BJ (cell line): ENCODE results near the gene PPRC1. TPM values are rescaled to one million over a fixed set of nuclear protein-coding genes. Genes with fewer than 3 reads are reported as not detected.
A peak's percentile ranks its signal among the peaks of the same experiment; 100 is the strongest.

Experiments
- CTCF ChIA-PET: fragments of 350-600 bp; formaldehyde crosslinking; extraction: SDS; loops from one replicate; lab custom pipeline; 2021; ENCODE audit warnings: antibody characterized with exemption, inconsistent platforms; lab: Yijun Ruan, JAX
- POLR2A ChIA-PET: fragments of 300-600 bp; sonication (Branson Sonifier 250); formaldehyde crosslinking; extraction: SDS; loops from one replicate; lab custom pipeline; 2021; ENCODE audit warnings: antibody characterized with exemption; lab: Charles Lee
- DNase-seq: peaks from one replicate; pipeline ENCODE4 v3.0.0-alpha.2; 2011; ENCODE audit warnings: low read depth
- H3K27me3 ChIP-seq: 2 replicates; pipeline ENCODE4 v1.6.0; 2011; ENCODE audit warnings: low read length; ENCODE audit not compliant: control insufficient read depth, insufficient read depth
- H3K36me3 ChIP-seq: 2 replicates; pipeline ENCODE4 v1.5.1; 2011; ENCODE audit warnings: low read length; ENCODE audit not compliant: control insufficient read depth, insufficient read depth
- H3K4me3 ChIP-seq: 2 replicates; pipeline ENCODE4 v1.5.1; 2011; ENCODE audit warnings: low read depth, mild to moderate bottlenecking, control low read depth, low read length
- polyA minus RNA-seq: library from RNA; depleted of rRNA, polyadenylated mRNA; stranded (reverse); fragments of >200 nt; gene quantifications from 2 replicates; pipeline ENCODE4 v1.2.3, GENCODE V29; 2011; rRNA and poly(A)+ RNA removed
- polyA plus RNA-seq: library from polyadenylated mRNA; depleted of rRNA; stranded (reverse); fragments of >200 nt; gene quantifications from 2 replicates; pipeline ENCODE4 v1.2.3, GENCODE V29; 2011; rRNA removed
- TF ChIP-seq, protein P1 (sequence below): IDR thresholded peaks from 2 replicates; pipeline ENCODE4 v1.5.1; 2011; ENCODE audit warnings: low read depth, mild to moderate bottlenecking, control low read depth, inconsistent platforms, low read length, moderate library complexity; ENCODE audit not compliant: insufficient read depth

Gene PPRC1, protein sequence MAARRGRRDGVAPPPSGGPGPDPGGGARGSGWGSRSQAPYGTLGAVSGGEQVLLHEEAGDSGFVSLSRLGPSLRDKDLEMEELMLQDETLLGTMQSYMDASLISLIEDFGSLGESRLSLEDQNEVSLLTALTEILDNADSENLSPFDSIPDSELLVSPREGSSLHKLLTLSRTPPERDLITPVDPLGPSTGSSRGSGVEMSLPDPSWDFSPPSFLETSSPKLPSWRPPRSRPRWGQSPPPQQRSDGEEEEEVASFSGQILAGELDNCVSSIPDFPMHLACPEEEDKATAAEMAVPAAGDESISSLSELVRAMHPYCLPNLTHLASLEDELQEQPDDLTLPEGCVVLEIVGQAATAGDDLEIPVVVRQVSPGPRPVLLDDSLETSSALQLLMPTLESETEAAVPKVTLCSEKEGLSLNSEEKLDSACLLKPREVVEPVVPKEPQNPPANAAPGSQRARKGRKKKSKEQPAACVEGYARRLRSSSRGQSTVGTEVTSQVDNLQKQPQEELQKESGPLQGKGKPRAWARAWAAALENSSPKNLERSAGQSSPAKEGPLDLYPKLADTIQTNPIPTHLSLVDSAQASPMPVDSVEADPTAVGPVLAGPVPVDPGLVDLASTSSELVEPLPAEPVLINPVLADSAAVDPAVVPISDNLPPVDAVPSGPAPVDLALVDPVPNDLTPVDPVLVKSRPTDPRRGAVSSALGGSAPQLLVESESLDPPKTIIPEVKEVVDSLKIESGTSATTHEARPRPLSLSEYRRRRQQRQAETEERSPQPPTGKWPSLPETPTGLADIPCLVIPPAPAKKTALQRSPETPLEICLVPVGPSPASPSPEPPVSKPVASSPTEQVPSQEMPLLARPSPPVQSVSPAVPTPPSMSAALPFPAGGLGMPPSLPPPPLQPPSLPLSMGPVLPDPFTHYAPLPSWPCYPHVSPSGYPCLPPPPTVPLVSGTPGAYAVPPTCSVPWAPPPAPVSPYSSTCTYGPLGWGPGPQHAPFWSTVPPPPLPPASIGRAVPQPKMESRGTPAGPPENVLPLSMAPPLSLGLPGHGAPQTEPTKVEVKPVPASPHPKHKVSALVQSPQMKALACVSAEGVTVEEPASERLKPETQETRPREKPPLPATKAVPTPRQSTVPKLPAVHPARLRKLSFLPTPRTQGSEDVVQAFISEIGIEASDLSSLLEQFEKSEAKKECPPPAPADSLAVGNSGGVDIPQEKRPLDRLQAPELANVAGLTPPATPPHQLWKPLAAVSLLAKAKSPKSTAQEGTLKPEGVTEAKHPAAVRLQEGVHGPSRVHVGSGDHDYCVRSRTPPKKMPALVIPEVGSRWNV (N-terminal part only)
- 11.0 and 17.3 TPM in 2 replicates for polyA plus RNA-seq
- 25.6 and 28.5 TPM in 2 replicates for polyA minus RNA-seq

DNA sequence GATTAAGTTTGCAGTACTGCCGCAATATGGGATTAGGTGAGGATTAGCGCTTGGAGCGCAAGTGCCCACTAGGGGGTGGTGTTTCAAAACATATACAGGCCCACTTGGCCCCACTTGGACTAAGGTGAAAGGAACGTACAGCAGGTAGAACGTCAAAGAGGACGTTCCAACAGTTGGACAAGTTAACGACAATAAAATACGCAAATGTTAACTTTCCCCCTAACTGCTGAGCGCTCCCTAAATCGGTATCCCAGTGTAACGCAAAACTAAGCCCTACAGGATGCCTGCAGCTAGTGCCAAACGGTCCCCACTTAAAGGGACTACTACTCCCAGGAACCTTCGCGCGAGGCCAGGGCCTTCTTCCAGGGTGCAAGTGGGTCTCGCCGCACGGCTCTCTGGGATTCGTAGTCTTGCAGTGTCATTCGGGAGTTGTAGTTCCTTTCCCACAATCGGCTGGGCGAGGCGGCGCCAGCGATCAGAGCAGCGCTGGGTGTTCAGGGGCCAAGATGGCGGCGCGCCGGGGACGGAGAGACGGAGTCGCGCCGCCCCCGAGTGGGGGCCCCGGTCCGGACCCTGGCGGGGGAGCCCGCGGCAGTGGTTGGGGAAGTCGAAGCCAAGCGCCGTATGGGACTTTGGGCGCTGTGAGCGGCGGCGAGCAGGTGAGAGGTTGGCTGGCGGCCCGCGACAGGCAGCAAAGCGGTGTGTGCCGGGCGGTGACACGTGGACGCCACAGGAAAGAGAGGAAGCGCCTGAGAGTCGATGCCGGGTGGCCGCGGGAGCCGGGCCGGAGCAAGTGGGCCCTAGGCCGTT is at the start of gene PPRC1:
PPRC1 (plus strand) TSS at position 478 of the 810 bp plus-strand sequence; CDS start at position 507, 29 bp downstream.
- Histone ChIP-seq H3K27me3 (no peaks in the 10 kb centered on the region), H3K36me3 (peaks cover 2% of the 10 kb centered on the region), H3K4me3 (peak within 1 kb of the TSS; percentile 96)
- DNase-seq: peak; percentile 97
- TF ChIP-seq, protein P1, sequence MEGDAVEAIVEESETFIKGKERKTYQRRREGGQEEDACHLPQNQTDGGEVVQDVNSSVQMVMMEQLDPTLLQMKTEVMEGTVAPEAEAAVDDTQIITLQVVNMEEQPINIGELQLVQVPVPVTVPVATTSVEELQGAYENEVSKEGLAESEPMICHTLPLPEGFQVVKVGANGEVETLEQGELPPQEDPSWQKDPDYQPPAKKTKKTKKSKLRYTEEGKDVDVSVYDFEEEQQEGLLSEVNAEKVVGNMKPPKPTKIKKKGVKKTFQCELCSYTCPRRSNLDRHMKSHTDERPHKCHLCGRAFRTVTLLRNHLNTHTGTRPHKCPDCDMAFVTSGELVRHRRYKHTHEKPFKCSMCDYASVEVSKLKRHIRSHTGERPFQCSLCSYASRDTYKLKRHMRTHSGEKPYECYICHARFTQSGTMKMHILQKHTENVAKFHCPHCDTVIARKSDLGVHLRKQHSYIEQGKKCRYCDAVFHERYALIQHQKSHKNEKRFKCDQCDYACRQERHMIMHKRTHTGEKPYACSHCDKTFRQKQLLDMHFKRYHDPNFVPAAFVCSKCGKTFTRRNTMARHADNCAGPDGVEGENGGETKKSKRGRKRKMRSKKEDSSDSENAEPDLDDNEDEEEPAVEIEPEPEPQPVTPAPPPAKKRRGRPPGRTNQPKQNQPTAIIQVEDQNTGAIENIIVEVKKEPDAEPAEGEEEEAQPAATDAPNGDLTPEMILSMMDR: peak; percentile 92
- ChIA-PET POLR2A (no interaction called here), CTCF (interaction anchor here (0.6 to 2.5 kb wide), 11 partner anchors 8 to 1226 kb away, joined by 3 to 19 read pairs (median 3); partner anchors contain the start of gene NOLC1)

DNA sequence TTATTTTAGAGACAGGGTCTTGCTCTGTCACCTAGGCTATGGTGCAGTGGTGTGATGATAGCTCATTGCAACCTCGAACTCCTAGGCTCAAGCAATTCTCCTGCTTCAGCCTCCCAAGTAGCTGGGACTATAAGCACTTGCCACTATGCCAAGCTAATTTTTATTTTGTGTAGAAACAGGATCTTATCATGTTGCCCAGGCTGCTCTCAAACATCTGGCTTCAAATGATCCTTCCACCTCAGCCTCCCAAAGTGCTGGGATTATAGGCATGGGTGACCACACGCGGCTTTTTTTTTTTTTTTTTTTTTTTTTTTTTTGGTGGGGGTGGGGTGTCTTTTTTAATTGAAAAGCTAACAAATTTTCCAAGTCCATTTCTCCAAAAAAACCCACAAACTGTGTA is 49.3 kb upstream of the PPRC1 start:
- TF ChIP-seq, protein P1: no peak
- ChIA-PET CTCF (interaction anchor here (1.0 to 4.0 kb wide), 5 partner anchors 11 to 242 kb away, joined by 3 to 24 read pairs (median 4); no protein-coding TSS in a partner anchor), POLR2A (no interaction called here)
- no peak for DNase-seq
- Histone ChIP-seq H3K4me3 (no peak overlapping the region), H3K27me3 (no peaks in the 10 kb centered on the region), H3K36me3 (0 out of 2 replicates have a peak, but pooled peaks cover 1% of the 10 kb centered on the region)

DNA sequence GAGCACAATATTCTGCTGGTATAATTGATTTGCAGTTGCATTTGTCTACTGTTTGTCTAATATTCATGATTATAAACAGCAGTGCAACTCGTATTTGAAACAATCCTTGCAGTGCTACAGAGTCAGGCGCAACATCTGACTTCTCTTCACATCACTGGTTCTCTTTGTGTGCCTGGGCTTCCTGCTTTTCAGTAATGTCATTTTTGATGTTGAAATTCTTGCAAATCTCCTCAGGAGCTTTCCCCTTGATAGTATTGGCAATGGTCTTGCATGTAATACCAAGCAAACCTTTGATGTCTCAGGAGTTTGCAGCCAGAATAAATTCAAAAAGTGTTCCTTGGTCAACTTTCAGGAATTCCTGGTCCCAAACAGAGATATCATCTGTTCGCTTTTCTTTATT is 47.5 kb upstream of the PPRC1 start:
- ChIA-PET CTCF (interaction anchor here (4.0 kb wide), 1 partner anchor 12 kb away, joined by 24 read pairs; no protein-coding TSS in a partner anchor), POLR2A (no interaction called here)
- no peaks in the 10 kb centered on the region for H3K27me3 ChIP-seq
- no peak overlapping the region for H3K4me3 ChIP-seq
- TF ChIP-seq, protein P1: no peak
- H3K36me3 ChIP-seq: 0 out of 2 replicates have a peak, but pooled peaks cover 1% of the 10 kb centered on the region
- no peak for DNase-seq

DNA sequence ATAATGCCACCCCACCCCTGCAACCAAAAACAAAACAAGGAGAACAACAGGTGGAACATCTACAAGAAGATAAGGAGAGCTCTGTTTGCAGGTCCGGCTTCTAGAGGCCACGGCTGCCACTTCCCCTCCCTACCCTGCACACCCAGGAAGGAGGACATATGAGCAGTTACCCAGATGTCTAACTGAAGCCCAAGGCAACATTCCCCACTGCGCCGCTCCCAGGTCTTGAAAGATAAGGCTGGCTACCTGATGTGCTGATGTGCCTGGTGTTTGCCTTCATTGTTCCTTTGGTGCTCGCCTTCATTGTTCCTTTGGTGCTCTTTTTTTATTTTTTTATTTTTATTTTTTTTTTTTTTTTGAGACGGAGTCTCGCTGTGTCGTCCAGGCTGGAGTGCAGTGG is 46.6 kb upstream of the PPRC1 start:
- H3K4me3 ChIP-seq: no peak overlapping the region
- no peak for DNase-seq
- 0 out of 2 replicates have a peak, but pooled peaks cover 1% of the 10 kb centered on the region for H3K36me3 ChIP-seq
- TF ChIP-seq, protein P1: no peak
- ChIA-PET CTCF (interaction anchor here (4.0 kb wide), 1 partner anchor 13 kb away, joined by 24 read pairs; no protein-coding TSS in a partner anchor), POLR2A (no interaction called here)
- H3K27me3 ChIP-seq: no peaks in the 10 kb centered on the region
